PFSK-1 (cell line): ENCODE results near the gene ARHGAP19.

ENCODE experiments used
- FOXP2 ChIP-seq: optimal IDR thresholded peaks from 2 replicates; pipeline ENCODE3; 2011; ENCODE audit warnings: borderline replicate concordance, control low read depth, inconsistent platforms; ENCODE audit not compliant: insufficient read depth; ENCODE audit errors: extremely low read length, extremely low read depth
- POLR2AphosphoS5 ChIP-seq: IDR thresholded peaks from 2 replicates; pipeline ENCODE4 v1.6.1; 2012; ENCODE audit warnings: low read depth, mild to moderate bottlenecking, control low read depth, low read length, moderate library complexity
- REST ChIP-seq, 2 experiments: IDR thresholded peaks; 2 replicates each; pipeline versions ENCODE4 v1.6.1 to v1.8.0; 2011 to 2012; ENCODE audit warnings: low read depth in 2 of 2, low read length in 2 of 2, control low read depth in 1 of 2, inconsistent platforms in 1 of 2, mild to moderate bottlenecking in 1 of 2, moderate library complexity in 1 of 2; ENCODE audit not compliant: insufficient read depth in 1 of 2
- SIN3A ChIP-seq: IDR thresholded peaks from 2 replicates; pipeline ENCODE4 v1.6.1; 2012; ENCODE audit warnings: mild to moderate bottlenecking, low read length, moderate library complexity, borderline replicate concordance; ENCODE audit not compliant: insufficient read depth
- TAF1 ChIP-seq: IDR thresholded peaks from 2 replicates; pipeline ENCODE4 v1.6.1; 2012; ENCODE audit warnings: low read length, control low read depth, borderline replicate concordance; ENCODE audit not compliant: insufficient read depth

- TF ChIP-seq SIN3A (no peak), POLR2AphosphoS5 (no peak), TAF1 (no peak), REST (IDR thresholded peaks at IDR 0.05; ENCODE audit: insufficient read depth in 1 of 2, low read depth in 2 of 2, low read length in 2 of 2) (no peak), FOXP2 (no peak)
Observed at GRCh38 chr10:97259119-97259518, 33.3 kb downstream of the ARHGAP19 start.
